ENCODE measurements around the gene DDRGK1. TPM values are rescaled to one million over a fixed set of nuclear protein-coding genes. Genes with fewer than 3 reads are reported as not detected.

Gene DDRGK1
- polyA plus RNA-seq, 1 donor from 2014 or later, result 67.6 TPM

- H3K79me2 ChIP-seq (replicated peaks; ENCODE audit: insufficient read depth, low read length), result no peaks in the 10 kb centered on the region
Measured at GRCh38 chr20:3226864-3227263, 22.4 kb upstream of the DDRGK1 start.

GRCh38 chr20:3226093-3226492, 21.6 kb upstream of the DDRGK1 start:
- H3K9me2 ChIP-seq (ENCODE audit: insufficient read depth, low read length), result no peaks in the 10 kb centered on the region
- no peak overlapping the region for H2AFZ ChIP-seq (ENCODE audit: low read depth, low read length)
- no peak overlapping the region for H3K4me2 ChIP-seq (ENCODE audit: low read length)
- H3K27me3 ChIP-seq (ENCODE audit: insufficient read depth, low read depth, low read length), result no peaks in the 10 kb centered on the region
- no peaks in the 10 kb centered on the region for H3K9me3 ChIP-seq (ENCODE audit: low read length)
- no peaks in the 10 kb centered on the region for H3K36me3 ChIP-seq (ENCODE audit: insufficient read depth, low read length)
- no peak overlapping the region for H3K9ac ChIP-seq (ENCODE audit: low read length)
- H3K4me3 ChIP-seq (ENCODE audit: low read length), result no peak overlapping the region
- H4K20me1 ChIP-seq (ENCODE audit: insufficient read depth), result no peaks in the 10 kb centered on the region
- no peaks in the 10 kb centered on the region for H3F3A ChIP-seq (ENCODE audit: insufficient read depth, low read length, poor library complexity, severe bottlenecking)
- no peaks in the 10 kb centered on the region for H3K79me2 ChIP-seq (replicated peaks; ENCODE audit: insufficient read depth, low read length)
- H3K27ac ChIP-seq (ENCODE audit: low read length), result no peak overlapping the region
- TF ChIP-seq SMC3 (conservative IDR thresholded peaks at IDR 0.05; ENCODE audit: poor library complexity) (no peak), TAF1 (IDR thresholded peaks at IDR 0.05; ENCODE audit: low read depth) (no peak), POLR2AphosphoS5 (IDR thresholded peaks at IDR 0.05) (no peak), RAD21 (conservative IDR thresholded peaks at IDR 0.05) (no peak), CTCF (IDR thresholded peaks at IDR 0.05; ENCODE audit: poor library complexity, severe bottlenecking) (no peak), EZH2 (IDR thresholded peaks at IDR 0.05; ENCODE audit: borderline replicate concordance, insufficient read depth, low read length, poor library complexity, severe bottlenecking) (no peak), EP300 (conservative IDR thresholded peaks at IDR 0.05; ENCODE audit: poor library complexity, severe bottlenecking) (no peak)

More at GRCh38 chr20:3226864-3227263, 22.4 kb upstream of the DDRGK1 start:
- TF ChIP-seq RAD21 (conservative IDR thresholded peaks at IDR 0.05) (no peak), EZH2 (IDR thresholded peaks at IDR 0.05; ENCODE audit: borderline replicate concordance, insufficient read depth, low read length, poor library complexity, severe bottlenecking) (no peak), CTCF (IDR thresholded peaks at IDR 0.05; ENCODE audit: poor library complexity, severe bottlenecking) (no peak), POLR2AphosphoS5 (IDR thresholded peaks at IDR 0.05) (no peak), MXI1 (conservative IDR thresholded peaks at IDR 0.05; ENCODE audit: poor library complexity, severe bottlenecking) (no peak), EP300 (conservative IDR thresholded peaks at IDR 0.05; ENCODE audit: poor library complexity, severe bottlenecking) (no peak), SMC3 (conservative IDR thresholded peaks at IDR 0.05; ENCODE audit: poor library complexity) (no peak), REST (IDR thresholded peaks at IDR 0.05; ENCODE audit: borderline replicate concordance) (no peak), TAF1 (IDR thresholded peaks at IDR 0.05; ENCODE audit: low read depth) (no peak)
- no peak overlapping the region for H3K27ac ChIP-seq (ENCODE audit: low read length)
- no peaks in the 10 kb centered on the region for H3F3A ChIP-seq (ENCODE audit: insufficient read depth, low read length, poor library complexity, severe bottlenecking)
- no peaks in the 10 kb centered on the region for H3K9me3 ChIP-seq (ENCODE audit: low read length)
- H3K36me3 ChIP-seq (ENCODE audit: insufficient read depth, low read length), result no peaks in the 10 kb centered on the region
- H3K9ac ChIP-seq (ENCODE audit: low read length), result no peak overlapping the region
- no peak overlapping the region for H3K4me3 ChIP-seq (ENCODE audit: low read length)
- H3K27me3 ChIP-seq (ENCODE audit: insufficient read depth, low read depth, low read length), result no peaks in the 10 kb centered on the region
- H3K9me2 ChIP-seq (ENCODE audit: insufficient read depth, low read length), result no peaks in the 10 kb centered on the region
- H4K20me1 ChIP-seq (ENCODE audit: insufficient read depth), result no peaks in the 10 kb centered on the region
- no peak overlapping the region for H3K4me2 ChIP-seq (ENCODE audit: low read length)
- H2AFZ ChIP-seq (ENCODE audit: low read depth, low read length), result no peak overlapping the region
